Breast epithelium (tissue), 3 donors: Measurements from ENCODE around the gene CDKN1C.

ENCODE experiments used
- CTCF ChIP-seq, 3 donors: fragments of 450-650 bp; IDR thresholded peaks; one replicate each; pipeline ENCODE4 v1.5.1; 2016 to 2017; ENCODE audit warnings: antibody characterized with exemption in 3 of 3, mild to moderate bottlenecking in 3 of 3, moderate library complexity in 3 of 3
- POLR2A ChIP-seq: fragments of 450-650 bp; IDR thresholded peaks from one replicate; pipeline ENCODE4 v1.6.1; 2016; ENCODE audit warnings: antibody characterized with exemption, mild to moderate bottlenecking, moderate library complexity
- POLR2AphosphoS5 ChIP-seq, 3 donors: sonication (generic); formaldehyde crosslinking; IDR thresholded peaks; one replicate each; pipeline ENCODE4 v1.6.1; 2017; ENCODE audit warnings: antibody characterized with exemption in 3 of 3

DNA sequence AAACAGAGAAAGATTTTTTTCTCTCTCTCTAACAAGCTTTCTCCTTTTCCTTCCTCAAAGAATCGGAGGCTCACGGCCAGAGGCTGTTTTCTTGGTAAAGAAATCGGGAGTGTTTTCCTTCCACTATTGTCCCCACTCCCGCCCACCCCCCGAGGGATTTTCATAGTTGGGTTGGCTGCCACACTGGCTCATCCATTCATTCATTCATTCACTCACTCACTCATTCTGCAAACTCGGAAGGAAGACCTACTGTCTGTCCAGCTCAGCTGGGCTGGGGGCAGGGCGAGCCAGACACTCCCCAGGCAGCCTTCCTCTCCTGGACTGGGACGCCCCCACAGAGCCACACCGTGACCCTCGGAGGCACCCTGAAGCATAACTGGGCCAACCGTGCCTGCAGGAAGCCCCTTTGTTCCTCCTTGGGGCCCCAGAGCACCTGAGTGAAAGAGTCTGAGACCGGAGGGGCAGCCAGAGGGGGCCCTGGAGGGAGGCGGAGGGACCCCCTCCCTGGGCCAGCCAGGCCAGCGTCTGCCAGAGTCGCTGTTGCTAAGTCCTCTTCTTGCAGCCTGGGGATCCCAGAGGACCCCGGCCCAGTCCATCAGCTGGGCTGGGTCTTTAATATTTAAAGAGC lies 17.0 kb downstream of the CDKN1C start:
- TF ChIP-seq CTCF (IDR thresholded peaks at IDR 0.05) (no peak), POLR2A (no peak), POLR2AphosphoS5 (IDR thresholded peaks at IDR 0.05) (no peak)
